Tibial artery (tissue), 4 donors: Measurements from ENCODE around the gene ARHGEF37.

Experiments used
- DNase-seq, 2 donors: peaks; one replicate each; pipeline ENCODE4 v3.0.0-alpha.2; 2019
- H3K27ac ChIP-seq, 2 donors: fragments of 200-600 bp; sonication (generic) in 1 of 2; 1 replicate in 1 of 2; 2 replicates in 1 of 2; pipeline ENCODE4 v1.5.1; 2018 to 2019; ENCODE audit warnings: mild to moderate bottlenecking in 1 of 2
- H3K27me3 ChIP-seq, 2 donors: fragments of 200-600 bp; sonication (generic) in 1 of 2; one replicate each; pipeline versions ENCODE4 v1.5.1 to v1.6.0; 2016 to 2019
- H3K36me3 ChIP-seq, 3 donors: fragments of 200-600 bp; sonication (generic) in 2 of 3; one replicate each; pipeline ENCODE4 v1.5.1; 2016 to 2019; ENCODE audit warnings: mild to moderate bottlenecking in 2 of 3
- H3K4me1 ChIP-seq, 4 donors: fragments of 200-600 bp; sonication (generic) in 2 of 4; 1 replicate in 3 of 4; 2 replicates in 1 of 4; pipeline ENCODE4 v1.5.1; 2016 to 2019
- H3K4me3 ChIP-seq, 2 donors: fragments of 200-600 bp; sonication (generic) in 1 of 2; 1 replicate in 1 of 2; 2 replicates in 1 of 2; pipeline ENCODE4 v1.5.1; 2018 to 2019; ENCODE audit warnings: mild to moderate bottlenecking in 2 of 2
- H3K9me3 ChIP-seq, 3 donors: fragments of 200-600 bp; sonication (generic) in 1 of 3; one replicate each; pipeline ENCODE4 v1.5.1; 2016 to 2019
- CTCF ChIP-seq, 2 experiments: fragments of 200-600 bp in 1 of 2; fragments of 450-650 bp in 1 of 2; IDR thresholded peaks; one replicate each; pipeline ENCODE4 v1.5.1; 2017 to 2019; ENCODE audit warnings: antibody characterized with exemption in 2 of 2, mild to moderate bottlenecking in 1 of 2, moderate library complexity in 1 of 2
- intact Hi-C: fragments of 100-400 bp; cut with DNase I; formaldehyde crosslinking; loops from one replicate; pipeline ENCODE4 v1.15.0; 2023; ENCODE audit warnings: low total_unique reads

The ARHGEF37 gene

GRCh38 chr5:149603210-149603609, 21.9 kb downstream of the ARHGEF37 start:
- peaks cover 28 to 82% (median 42%) of the 10 kb centered on the region in 3 donors for H3K36me3 ChIP-seq
- H3K4me1 ChIP-seq = peaks cover 0 to 10% (median 4%) of the 10 kb centered on the region in 4 donors
- DNase-seq = no peak
- H3K27ac ChIP-seq = no peak overlapping the region
- H3K4me3 ChIP-seq = no peak overlapping the region
- intact Hi-C loops = no loop called here
- H3K9me3 ChIP-seq = no peaks in the 10 kb centered on the region
- no peak for TF ChIP-seq CTCF (IDR thresholded peaks at IDR 0.05)
- H3K27me3 ChIP-seq = no peaks in the 10 kb centered on the region

DNA sequence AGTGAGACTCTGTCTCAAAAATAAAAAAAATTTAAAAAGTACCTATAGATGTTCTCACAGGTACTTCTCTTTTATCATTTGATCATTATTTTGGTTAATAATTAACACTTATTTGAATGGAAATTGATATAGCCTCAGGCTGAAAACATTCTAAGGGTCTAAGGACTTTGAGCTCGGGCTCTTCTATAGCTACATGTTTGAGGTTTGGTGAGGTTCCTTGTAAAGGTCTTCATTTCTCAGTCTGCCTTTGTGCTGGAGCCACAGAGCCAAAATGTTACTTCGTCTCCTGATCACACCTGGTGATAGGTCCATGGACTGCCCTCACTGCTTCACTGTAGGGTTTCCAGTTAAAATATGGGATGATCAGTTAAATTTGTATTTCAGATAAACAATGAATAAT, 22.6 kb downstream of the ARHGEF37 start:
- H3K36me3 ChIP-seq = peaks cover 34 to 87% (median 49%) of the 10 kb centered on the region in 3 donors
- H3K9me3 ChIP-seq = no peaks in the 10 kb centered on the region
- H3K4me3 ChIP-seq = no peak overlapping the region
- no peaks in the 10 kb centered on the region for H3K27me3 ChIP-seq
- no peak overlapping the region for H3K27ac ChIP-seq
- TF ChIP-seq CTCF (IDR thresholded peaks at IDR 0.05) = no peak
- H3K4me1 ChIP-seq = peaks cover 0 to 10% (median 4%) of the 10 kb centered on the region in 4 donors
- intact Hi-C loops = no loop called here
- DNase-seq = no peak

GRCh38 chr5:149604321-149604720, 23.0 kb downstream of the ARHGEF37 start:
- intact Hi-C loops = no loop called here
- Histone ChIP-seq H3K9me3 (no peaks in the 10 kb centered on the region), H3K4me1 (peaks cover 0 to 10% (median 4%) of the 10 kb centered on the region in 4 donors), H3K4me3 (no peak overlapping the region), H3K36me3 (peaks cover 35 to 87% (median 53%) of the 10 kb centered on the region in 3 donors), H3K27ac (no peak overlapping the region), H3K27me3 (no peaks in the 10 kb centered on the region)
- no peak for TF ChIP-seq CTCF (IDR thresholded peaks at IDR 0.05)
- no peak for DNase-seq

- peaks cover 47 to 88% (median 65%) of the 10 kb centered on the region in 3 donors for H3K36me3 ChIP-seq
- no peaks in the 10 kb centered on the region for H3K27me3 ChIP-seq
- no peak for TF ChIP-seq CTCF (IDR thresholded peaks at IDR 0.05)
- intact Hi-C loops = no loop called here
- H3K4me3 ChIP-seq = no peak overlapping the region
- DNase-seq = no peak
- H3K4me1 ChIP-seq = peaks cover 0 to 10% (median 4%) of the 10 kb centered on the region in 4 donors
- no peak overlapping the region for H3K27ac ChIP-seq
- no peaks in the 10 kb centered on the region for H3K9me3 ChIP-seq
Measured at GRCh38 chr5:149605354-149605997, 24.2 kb downstream of the ARHGEF37 start.

DNA sequence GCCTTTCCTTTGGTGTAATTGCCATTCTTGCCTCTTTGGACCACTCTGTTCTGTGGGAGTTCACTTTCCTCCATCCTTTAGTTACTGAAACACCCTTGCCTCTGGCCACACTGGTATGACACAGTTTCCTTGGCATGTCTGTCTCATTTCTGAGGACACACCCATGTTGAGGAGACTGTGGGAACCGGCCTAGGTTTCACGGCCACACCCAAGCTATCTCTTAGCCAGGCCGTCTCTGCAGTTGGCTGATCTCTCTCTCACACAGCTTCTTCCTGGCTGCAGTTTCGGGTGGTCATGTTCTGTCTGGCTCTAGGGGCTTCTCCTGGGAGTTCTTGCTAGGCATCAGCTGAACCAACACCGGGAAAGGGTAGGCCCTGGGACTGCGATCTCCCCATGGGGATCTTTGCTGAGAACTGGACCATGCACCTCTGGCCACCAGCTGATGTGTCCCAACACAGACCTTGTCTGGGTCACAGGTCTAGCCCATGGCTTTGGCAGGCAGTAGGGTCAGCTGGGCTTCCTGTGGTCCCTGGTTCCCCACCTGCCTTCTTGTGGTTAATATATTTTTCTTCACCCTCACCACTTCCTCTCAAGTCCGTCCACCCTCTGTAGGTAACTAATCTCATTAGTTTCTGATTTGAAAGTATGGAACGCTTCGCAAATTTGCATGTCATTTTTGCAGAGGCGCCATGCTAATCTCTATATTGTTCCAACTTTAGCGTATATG, 24.9 kb downstream of the ARHGEF37 start:
- peaks cover 50 to 88% (median 64%) of the 10 kb centered on the region in 3 donors for H3K36me3 ChIP-seq
- peak in 1 of 2 donors; percentile 46 for DNase-seq
- no peak for TF ChIP-seq CTCF (IDR thresholded peaks at IDR 0.05)
- H3K27ac ChIP-seq = no peak overlapping the region
- no peaks in the 10 kb centered on the region for H3K27me3 ChIP-seq
- peaks cover 0 to 10% (median 4%) of the 10 kb centered on the region in 4 donors for H3K4me1 ChIP-seq
- intact Hi-C loops = no loop called here
- H3K9me3 ChIP-seq = no peaks in the 10 kb centered on the region
- H3K4me3 ChIP-seq = no peak overlapping the region
